HG03108 (cell line): Measurements from ENCODE around the gene C19orf44.
"Not testable (repeated sequence)": the region's sequence is repeated elsewhere in the genome, so short reads cannot be mapped to it uniquely, and the experiment has no call there.

Experiments used
- ATAC-seq: cut with Tn5 transposase; IDR thresholded peaks from one replicate; pipeline ENCODE4 v1.9.1; 2021; ENCODE audit warnings: moderate library complexity; ENCODE audit not compliant: unreplicated experiment

C19orf44 gene

GRCh38 chr19:16495982-16496612 is at the start of gene C19orf44, which contains the start of gene CALR3:
C19orf44 (plus strand) TSS chr19:16496394; CDS start chr19:16500793, 4,399 bp downstream.
CALR3 (minus strand) TSS chr19:16496167; CDS start chr19:16496129, 38 bp downstream.
- peak; percentile 98 for ATAC-seq

GRCh38 chr19:16446724-16447368 is 49.3 kb upstream of the C19orf44 start:
- peak; percentile 40 for ATAC-seq

DNA sequence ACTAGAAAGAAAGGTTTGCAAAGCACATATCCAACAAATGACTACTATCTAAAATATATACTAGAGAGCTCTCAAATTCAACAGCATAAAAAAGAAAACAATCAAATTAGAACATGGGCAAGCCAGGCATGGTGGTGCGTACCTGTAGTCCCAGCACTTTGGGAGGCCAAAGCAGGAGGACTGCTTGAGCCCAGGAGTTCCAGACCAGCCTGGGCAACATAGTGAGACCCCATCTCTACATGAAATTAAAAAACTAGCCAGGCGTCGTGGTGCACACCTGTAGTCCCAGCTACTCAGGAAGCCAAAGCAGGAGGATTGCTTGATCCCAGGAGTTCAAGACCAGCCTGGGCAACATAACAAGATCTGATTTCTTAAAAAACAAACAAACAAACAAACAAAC is 47.3 kb upstream of the C19orf44 start:
- ATAC-seq: not testable (repeated sequence)

- ATAC-seq: peak; percentile 45
Observed at GRCh38 chr19:16449330-16449961, 46.7 kb upstream of the C19orf44 start.

- ATAC-seq: no peak
Observed at GRCh38 chr19:16452325-16452724, 43.9 kb upstream of the C19orf44 start.

DNA sequence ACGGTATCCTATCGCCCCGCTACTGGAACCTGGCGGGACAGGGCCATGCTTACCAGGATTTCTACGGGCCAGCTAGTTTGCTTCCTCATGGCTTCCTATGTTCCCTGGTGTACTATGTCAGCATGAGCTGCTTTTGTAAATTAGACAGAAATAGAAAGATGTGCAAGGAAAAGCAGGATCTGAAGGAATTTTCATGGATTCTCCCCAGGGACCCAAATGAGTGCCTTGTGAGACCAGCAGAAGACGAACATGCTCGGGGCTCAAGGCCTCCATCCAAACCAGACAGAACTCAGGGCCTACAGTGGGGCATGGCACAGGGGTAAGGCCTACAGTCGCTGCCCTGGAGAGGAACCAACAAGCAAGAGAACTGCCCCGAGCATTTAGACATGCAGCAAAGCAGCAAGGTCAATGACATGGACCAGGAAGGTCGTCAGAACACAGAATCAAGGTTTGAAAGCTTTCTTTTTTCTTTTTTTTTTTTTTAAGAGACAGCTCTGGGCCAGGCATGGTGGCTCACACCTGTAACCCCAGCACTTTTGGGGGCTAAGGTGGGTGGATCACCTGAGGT is 41.8 kb upstream of the C19orf44 start:
- ATAC-seq: no peak

- no peak for ATAC-seq
Observed at GRCh38 chr19:16455489-16455888, 40.7 kb upstream of the C19orf44 start.

- no peak for ATAC-seq
Observed at GRCh38 chr19:16456652-16457194, 39.5 kb upstream of the C19orf44 start.

GRCh38 chr19:16457195-16457953 is 38.8 kb upstream of the C19orf44 start:
- ATAC-seq: no peak

- no peak for ATAC-seq
Observed at GRCh38 chr19:16457954-16458331, 38.3 kb upstream of the C19orf44 start.

- no peak for ATAC-seq
Observed at GRCh38 chr19:16458391-16459341, 37.5 kb upstream of the C19orf44 start.

GRCh38 chr19:16459680-16460079 is 36.5 kb upstream of the C19orf44 start:
- no peak for ATAC-seq

- no peak for ATAC-seq
Observed at GRCh38 chr19:16460454-16460853, 35.7 kb upstream of the C19orf44 start.

DNA sequence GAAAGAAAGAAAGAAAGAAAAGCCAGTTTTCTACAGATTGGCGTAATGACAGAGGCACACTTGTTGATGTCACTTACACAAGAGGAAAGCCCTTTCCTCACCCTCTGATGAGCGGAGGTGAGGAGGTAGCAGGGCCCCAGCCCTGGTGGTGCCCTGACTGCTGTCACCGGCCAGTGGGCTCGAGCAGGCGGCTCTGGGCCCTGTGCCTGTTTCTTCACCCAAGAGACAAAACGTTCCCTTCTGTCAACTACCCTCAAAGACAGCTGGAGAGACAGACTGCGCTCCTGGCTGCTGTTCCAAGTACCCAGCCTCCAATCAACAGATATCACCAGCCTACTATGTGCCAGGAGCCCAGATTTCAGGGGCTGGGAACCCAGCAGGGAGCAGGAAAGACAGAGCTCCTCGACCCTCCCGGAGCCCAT is 34.6 kb upstream of the C19orf44 start:
- no peak for ATAC-seq

GRCh38 chr19:16462757-16463250 is 33.4 kb upstream of the C19orf44 start:
- no peak for ATAC-seq

GRCh38 chr19:16463341-16463990 is 32.7 kb upstream of the C19orf44 start:
- ATAC-seq: no peak

GRCh38 chr19:16463991-16464575 is 32.1 kb upstream of the C19orf44 start:
- ATAC-seq: no peak

DNA sequence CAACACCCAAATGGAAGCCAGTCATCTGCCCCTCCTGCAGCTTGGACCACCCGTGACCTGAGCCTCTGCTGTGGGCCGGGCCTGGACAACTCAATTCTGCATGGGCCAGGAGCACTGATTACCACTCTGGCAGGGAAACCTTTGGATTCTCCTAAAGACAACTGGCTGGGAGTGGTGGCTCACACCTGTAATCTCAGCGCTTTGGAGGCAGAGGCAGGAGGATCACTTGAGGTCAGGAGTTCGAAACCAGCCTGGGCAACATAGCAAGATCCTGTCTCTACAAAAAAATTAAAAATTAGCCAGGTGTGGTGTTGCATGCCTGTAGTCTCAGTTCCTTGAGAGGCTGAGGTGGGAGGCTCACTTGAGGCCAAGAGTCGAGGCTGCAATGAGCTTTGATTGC is 31.0 kb upstream of the C19orf44 start:
- ATAC-seq: no peak
